Panc1 (cell line): ENCODE measurements around the gene PLA2G4C.

Experiments used
- CTCF ChIP-seq: fragments of 450-650 bp; IDR thresholded peaks from 2 replicates; pipeline ENCODE4 v1.5.1; 2017; ENCODE audit warnings: mild to moderate bottlenecking
- POLR2AphosphoS5 ChIP-seq: IDR thresholded peaks from 2 replicates; pipeline ENCODE4 v1.6.1; 2012; ENCODE audit warnings: mild to moderate bottlenecking, low read depth, low read length, moderate library complexity
- REST ChIP-seq, 2 experiments: IDR thresholded peaks; 2 replicates each; pipeline ENCODE4 v1.6.1; 2011 to 2012; ENCODE audit warnings: low read depth in 2 of 2, control low read depth in 1 of 2, low read length in 1 of 2, mild to moderate bottlenecking in 1 of 2, moderate library complexity in 1 of 2; ENCODE audit not compliant: insufficient read depth in 1 of 2
- SIN3A ChIP-seq: IDR thresholded peaks from 2 replicates; pipeline ENCODE4 v1.6.1; 2012; ENCODE audit warnings: low read depth, mild to moderate bottlenecking, low read length, moderate library complexity, borderline replicate concordance; ENCODE audit not compliant: insufficient read depth
- TCF7L2 ChIP-seq: IDR thresholded peaks from 2 replicates; pipeline ENCODE4 v1.6.1; 2011; ENCODE audit warnings: mild to moderate bottlenecking, low read depth, low read length, inconsistent platforms

- TF ChIP-seq CTCF (no peak), POLR2AphosphoS5 (no peak), SIN3A (no peak), TCF7L2 (no peak), REST (IDR thresholded peaks at IDR 0.05; ENCODE audit: insufficient read depth in 1 of 2, low read depth in 2 of 2, low read length in 1 of 2) (no peak)
Observed at GRCh38 chr19:48095612-48096175, 14.9 kb downstream of the PLA2G4C start.
